ENCODE measurements around the gene SYT8.
"Not testable (repeated sequence)": the region's sequence is repeated elsewhere in the genome, so short reads cannot be mapped to it uniquely, and the experiment has no call there.

SYT8 gene, protein sequence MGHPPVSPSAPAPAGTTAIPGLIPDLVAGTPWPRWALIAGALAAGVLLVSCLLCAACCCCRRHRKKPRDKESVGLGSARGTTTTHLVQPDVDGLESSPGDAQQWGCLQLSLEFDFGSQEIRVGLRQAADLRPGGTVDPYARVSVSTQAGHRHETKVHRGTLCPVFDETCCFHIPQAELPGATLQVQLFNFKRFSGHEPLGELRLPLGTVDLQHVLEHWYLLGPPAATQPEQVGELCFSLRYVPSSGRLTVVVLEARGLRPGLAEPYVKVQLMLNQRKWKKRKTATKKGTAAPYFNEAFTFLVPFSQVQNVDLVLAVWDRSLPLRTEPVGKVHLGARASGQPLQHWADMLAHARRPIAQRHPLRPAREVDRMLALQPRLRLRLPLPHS

DNA sequence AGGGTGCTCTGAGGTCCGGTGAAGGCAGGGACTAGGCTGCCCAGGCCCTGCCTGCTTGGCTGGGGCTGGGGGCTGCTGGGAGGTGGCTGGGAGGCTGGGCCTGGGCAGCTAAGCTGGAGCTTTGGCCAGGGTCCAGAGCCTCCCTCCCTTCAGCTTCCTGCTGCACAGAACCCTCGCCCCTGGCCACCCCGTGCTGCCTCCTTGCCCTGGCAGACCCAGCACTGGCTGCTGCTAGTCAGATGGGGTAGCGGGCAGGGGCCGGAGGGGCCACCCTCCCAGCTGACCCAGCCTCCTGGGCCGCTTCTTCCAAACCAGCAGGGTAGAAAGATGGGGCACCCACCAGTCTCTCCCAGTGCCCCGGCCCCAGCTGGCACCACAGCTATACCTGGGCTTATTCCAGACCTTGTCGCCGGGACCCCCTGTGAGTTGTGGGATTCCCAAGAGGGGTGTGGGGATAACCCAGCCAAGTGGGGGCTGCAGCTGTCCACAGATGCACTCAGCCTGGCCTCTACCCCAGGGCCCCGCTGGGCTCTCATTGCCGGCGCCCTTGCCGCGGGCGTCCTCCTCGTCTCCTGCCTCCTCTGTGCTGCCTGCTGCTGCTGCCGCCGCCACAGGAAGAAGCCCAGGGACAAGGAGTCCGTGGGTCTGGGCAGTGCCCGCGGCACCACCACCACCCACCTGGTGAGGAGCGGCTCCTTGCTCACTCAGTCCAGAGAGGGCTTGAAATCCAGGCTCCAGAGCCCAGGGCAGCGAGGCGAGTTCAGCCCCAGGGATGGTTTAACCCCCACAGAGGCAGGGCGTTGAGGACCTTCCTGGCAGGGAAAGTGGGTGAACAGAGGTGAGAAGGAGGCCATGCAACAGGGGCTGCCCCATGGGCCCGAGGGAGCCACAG, at the start of gene SYT8:
TSS of gene SYT8 (plus strand) at position 212 of the 892 bp plus-strand sequence. CDS start at position 328, 116 bp downstream.
- DNase-seq: no peak

GRCh38 chr11:1785749-1786413, 48.9 kb upstream of the SYT8 start:
- DNase-seq: no peak

GRCh38 chr11:1786466-1786865, 48.3 kb upstream of the SYT8 start:
- no peak for DNase-seq

DNA sequence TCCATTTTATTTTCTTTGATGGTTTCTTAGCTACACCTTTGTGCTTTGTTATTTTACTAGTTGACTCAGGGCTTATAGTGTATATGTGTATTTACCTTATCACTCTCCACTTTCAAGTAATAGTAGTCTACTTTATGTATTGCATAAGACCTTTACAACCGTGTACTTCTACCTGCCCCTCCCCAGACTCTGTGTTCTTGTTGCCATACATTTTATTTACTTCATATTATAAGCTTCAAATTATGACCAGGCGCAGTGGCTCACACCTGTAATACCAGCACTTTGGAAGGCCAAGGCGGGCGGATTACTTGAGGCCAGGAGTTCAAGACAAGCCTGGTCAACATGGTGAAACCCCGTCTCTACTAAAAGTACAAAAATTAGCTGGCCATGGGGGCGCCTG, 42.9 kb upstream of the SYT8 start:
- DNase-seq: no peak

DNA sequence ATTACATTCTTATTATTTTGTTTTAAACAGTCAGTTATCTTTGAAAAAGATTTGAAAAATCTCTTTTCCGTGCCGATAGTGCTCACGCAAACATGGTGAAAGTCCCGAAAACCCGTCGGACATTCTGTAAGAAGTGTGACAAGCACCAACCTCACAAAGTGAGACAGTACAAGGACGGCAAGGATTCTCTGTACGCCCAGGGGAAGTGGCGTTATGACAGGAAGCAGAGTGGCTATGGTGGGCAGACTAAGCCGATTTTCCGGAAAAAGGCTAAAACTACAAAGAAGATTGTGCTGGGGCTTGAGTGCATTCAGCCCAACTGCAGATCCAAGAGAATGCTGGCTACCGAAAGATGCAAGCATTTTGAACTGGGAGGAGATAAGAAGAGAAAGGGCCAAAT, 42.3 kb upstream of the SYT8 start:
- DNase-seq: no peak

DNA sequence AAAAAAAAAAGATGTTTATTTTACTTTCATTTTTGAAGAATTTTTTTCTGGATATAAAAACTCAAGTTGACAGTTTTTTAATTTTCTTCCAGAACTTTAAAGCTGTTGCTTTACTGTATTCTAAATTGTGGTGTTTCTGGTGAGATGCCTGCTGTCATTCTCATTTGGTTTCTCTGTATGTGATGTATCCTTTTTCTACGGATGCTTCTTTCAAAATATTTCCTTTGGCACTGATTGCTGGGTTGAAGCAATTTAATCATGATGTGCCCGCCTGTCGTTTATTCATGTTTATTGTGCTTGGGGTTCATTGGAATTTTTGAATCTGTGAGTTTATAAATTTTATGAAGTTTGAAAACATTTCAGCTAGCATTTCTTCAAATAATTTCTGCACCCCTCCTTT, 41.7 kb upstream of the SYT8 start:
- DNase-seq: no peak

DNA sequence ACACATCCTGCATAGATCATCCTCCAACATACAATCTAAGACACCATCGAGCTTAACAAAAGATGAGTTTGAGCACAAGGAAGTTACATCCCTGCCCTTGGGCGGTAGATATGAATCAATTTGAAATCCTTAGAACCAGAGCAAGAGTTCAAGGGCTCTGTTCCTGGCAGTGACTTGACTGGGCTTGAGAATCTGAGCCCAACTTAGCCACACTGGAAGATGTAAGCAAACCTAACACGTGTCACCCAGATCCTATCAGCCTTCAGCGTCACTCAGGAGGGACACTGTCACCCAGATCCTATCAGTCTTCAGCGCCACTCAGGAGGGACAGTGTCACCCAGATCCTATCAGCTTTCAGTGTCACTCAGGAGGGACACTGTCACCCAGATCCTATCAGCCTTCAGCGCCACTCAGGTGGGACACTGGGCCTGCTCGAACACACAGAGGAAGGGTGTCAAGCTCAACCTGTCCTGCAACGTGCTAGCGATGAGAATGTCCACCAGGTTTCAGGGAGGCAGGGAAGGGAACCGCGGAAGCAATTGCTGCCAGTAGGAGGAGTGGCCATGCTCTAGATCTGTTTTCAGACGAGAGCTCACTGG, 38.3 kb upstream of the SYT8 start:
- DNase-seq: no peak

GRCh38 chr11:1797391-1798125, 37.2 kb upstream of the SYT8 start:
- no peak for DNase-seq

GRCh38 chr11:1803246-1803645, 31.5 kb upstream of the SYT8 start:
- no peak for DNase-seq

DNA sequence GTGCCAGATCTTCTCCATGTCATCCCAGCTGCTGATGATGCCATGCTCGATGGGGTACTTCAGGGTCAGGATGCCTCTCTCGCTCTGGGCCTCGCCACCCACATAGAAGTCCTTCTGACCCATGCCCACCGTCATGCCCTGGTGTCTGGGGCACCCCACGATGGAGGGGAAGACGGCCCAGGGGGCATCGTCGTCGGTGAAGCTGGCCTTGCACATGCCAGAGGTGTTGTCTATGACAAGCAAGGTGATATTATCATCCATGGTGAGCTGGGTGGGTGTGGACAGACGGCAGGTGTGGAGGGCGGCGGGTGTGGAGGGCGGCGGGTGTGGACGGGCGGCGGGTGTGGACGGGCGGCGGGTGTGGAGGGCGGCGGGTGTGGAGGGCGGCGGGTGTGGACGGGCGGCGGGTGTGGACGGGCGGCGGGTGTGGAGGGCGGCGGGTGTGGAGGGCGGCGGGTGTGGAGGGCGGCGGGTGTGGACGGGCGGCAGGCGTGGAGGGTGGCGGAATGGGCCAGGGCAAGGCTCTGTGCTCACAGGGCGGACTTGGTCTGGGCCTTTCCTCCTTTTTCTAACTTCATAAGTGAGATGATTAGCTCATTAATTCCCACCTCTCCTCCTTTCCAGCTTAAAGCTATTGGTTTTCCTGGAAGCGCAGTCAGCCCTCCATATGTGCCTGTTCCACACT, 30.8 kb upstream of the SYT8 start:
- DNase-seq: not testable (repeated sequence)

DNA sequence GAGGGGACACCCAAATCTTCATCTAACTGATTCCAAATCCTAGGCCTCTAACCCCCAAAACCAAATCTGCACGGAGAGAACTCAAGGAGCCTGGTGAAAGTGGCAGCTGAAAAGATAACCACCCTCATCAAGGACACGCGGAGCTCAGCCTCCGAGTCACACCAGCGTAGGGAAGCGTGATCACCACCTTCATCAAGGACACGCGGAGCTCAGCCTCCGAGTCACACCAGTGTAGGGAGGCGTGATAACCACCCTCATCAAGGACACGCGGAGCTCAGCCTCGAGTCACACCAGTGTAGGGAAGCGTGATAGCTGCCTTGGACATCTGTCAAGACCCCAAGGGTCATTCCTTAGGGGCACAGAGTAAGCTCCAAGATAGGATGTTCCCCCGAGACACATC, 29.3 kb upstream of the SYT8 start:
- no peak for DNase-seq

- DNase-seq: no peak
Measured at GRCh38 chr11:1807264-1807995, 27.4 kb upstream of the SYT8 start.

DNA sequence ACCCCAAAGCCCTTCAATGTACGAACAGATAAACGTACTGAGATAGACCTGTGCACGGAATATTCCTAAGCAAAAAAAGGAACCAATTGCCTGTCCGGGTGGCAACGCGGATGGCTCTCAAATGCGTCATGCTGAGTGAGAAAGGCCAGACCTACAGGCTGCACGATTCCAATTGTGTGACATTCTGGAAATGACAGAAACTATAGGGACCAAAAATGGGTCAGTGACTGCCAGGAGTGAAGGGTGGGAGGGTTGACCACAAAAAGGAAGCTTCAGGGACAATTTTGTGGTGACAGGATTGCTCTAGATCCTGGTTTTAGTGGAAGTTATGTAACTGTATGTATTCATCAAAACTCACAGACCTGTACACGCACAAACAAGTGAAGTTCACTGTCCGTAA, 24.0 kb upstream of the SYT8 start:
- DNase-seq: no peak

DNA sequence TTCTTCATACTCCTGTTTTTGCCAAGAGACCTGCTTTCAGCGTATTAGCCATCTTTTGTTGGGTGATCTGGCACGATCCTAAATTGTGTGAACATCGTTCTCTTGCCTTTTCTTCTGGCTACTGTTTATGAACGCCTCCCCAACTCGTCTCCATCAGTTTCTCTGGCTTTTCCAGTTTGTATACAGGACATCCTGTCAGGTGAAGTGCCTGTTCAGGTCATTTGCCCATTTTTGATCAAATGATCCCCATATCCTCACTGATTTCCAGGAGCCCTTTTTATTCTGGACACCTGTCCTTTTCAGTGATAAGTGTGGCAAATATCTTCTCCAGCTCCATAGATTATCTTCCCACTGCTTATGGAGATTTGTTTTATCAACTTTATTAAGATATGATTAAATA, 22.5 kb upstream of the SYT8 start:
- DNase-seq: no peak

DNA sequence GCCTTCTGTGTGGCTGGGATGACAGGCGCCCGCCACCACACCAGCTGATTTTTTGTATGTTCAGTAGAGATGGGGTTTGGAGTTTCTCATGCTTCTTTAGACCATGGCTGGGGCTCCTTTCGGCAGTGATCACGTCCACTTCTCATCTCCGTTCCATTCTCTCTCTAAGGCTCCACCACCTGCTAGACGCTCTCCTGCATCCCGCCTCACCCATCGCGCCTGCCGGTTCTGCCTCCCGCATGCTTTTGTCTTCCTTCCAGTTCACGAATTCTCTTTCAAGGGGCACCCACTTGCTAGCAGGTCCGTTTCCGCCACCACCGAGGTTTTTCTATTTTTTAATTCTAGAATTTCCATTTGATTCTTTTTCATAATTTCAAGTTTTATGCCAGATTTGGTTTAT, 22.0 kb upstream of the SYT8 start:
- no peak for DNase-seq

DNA sequence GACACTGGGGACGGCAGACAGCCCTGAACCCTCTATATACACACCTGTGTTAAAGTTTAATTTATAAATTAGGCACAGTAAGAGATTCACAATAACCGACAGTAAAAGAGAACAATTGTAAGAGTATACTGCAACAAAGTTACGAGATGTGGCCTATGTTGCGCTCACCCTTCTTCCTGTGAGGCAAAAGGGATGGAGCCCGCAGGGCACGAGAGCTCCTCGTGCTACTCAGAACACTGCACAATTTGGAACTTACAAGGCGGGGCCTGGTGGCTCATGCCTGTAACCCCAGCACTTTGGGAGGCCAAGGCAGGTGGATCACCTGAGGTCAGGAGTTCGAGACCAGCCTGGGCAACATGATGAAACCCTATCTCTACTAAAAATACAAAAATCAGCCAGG, 21.4 kb upstream of the SYT8 start:
- not testable (repeated sequence) for DNase-seq

GRCh38 chr11:1814691-1815090, 20.1 kb upstream of the SYT8 start:
- no peak for DNase-seq

DNA sequence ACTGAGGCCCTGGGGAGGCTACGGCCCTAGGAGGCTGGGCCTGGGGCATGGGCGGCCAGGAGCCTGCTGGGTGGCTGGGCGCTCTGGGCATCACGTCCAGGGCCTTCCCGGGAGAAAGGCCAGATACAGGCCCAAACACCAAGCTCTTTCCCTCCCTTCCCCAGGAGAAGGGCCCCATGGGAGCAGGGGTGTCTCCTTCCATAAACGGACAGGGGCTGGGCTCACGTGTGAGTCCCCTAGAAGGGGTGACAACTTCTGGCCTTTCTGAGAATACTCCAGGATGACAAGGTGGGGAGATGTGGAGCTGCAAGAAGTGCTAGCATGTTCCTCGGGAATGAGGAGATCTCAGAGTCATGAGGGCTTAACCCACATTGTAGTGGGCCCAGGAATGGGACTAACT, 19.5 kb upstream of the SYT8 start:
- DNase-seq: no peak

- no peak for DNase-seq
Measured at GRCh38 chr11:1815751-1816150, 19.0 kb upstream of the SYT8 start.

DNA sequence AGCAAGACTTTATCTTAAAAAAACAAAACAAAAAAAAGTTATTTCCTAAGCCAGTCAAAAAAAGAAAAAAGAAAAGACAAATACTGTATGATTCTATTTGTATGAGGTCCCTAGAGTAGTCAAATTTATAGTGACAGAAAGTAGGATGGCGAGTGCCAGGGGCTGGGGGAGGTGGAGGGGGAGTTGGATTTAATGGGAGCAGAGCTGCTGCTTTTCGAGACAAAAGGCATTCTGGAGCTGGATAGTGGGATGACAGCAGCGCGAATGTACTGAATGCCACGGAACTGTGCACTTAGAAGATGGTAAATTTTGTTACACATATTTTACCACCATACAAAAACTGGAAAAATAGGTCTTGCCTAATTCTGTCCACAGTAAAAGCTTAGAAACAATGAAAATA, 17.8 kb upstream of the SYT8 start:
- DNase-seq: no peak

GRCh38 chr11:1817511-1817910, 17.3 kb upstream of the SYT8 start:
- DNase-seq: no peak
